NCI-H2029 treated with DMSO at 0.1 percent for 48 hours (cell line): ENCODE results near the gene AFF1.
"Not testable (repeated sequence)": the region's sequence is repeated elsewhere in the genome, so short reads cannot be mapped to it uniquely, and the experiment has no call there.

ENCODE experiments used
- DNase-seq: peaks from one replicate; lab custom pipeline; 2025; lab: John Stamatoyannopoulos, UW

AFF1 gene

GRCh38 chr4:86980230-86980629 lies 45.4 kb downstream of the AFF1 start:
- no peak for DNase-seq

GRCh38 chr4:86981789-86982188 lies 47.0 kb downstream of the AFF1 start:
- no peak for DNase-seq

GRCh38 chr4:86985852-86986251 lies 51.0 kb downstream of the AFF1 start:
- DNase-seq = not testable (repeated sequence)

GRCh38 chr4:86989658-86990057 lies 54.8 kb downstream of the AFF1 start:
- not testable (repeated sequence) for DNase-seq

- DNase-seq = no peak
Observed at GRCh38 chr4:86990510-86990909, 55.7 kb downstream of the AFF1 start.

- DNase-seq = no peak
Observed at GRCh38 chr4:86991994-86992393, 57.2 kb downstream of the AFF1 start.

- no peak for DNase-seq
Observed at GRCh38 chr4:86993909-86994681, 59.3 kb downstream of the AFF1 start.

GRCh38 chr4:86994686-86995085 lies 59.9 kb downstream of the AFF1 start:
- no peak for DNase-seq

GRCh38 chr4:86996510-86996909 lies 61.7 kb downstream of the AFF1 start:
- peak; percentile 44 for DNase-seq

GRCh38 chr4:86999136-86999643 lies 64.4 kb downstream of the AFF1 start:
- DNase-seq = no peak

GRCh38 chr4:87002682-87003043 lies 67.9 kb downstream of the AFF1 start:
- DNase-seq = no peak

- DNase-seq = no peak
Observed at GRCh38 chr4:87003266-87003665, 68.5 kb downstream of the AFF1 start.

GRCh38 chr4:87005369-87005689 lies 70.5 kb downstream of the AFF1 start:
- no peak for DNase-seq

- peak; percentile 53 for DNase-seq
Observed at GRCh38 chr4:87005690-87006425, 71.0 kb downstream of the AFF1 start.

- DNase-seq = peak; percentile 87
Observed at GRCh38 chr4:87006426-87006675, 71.5 kb downstream of the AFF1 start.

- peak; percentile 88 for DNase-seq
Observed at GRCh38 chr4:87006676-87007527, 72.1 kb downstream of the AFF1 start.

- peak; percentile 43 for DNase-seq
Observed at GRCh38 chr4:87007528-87008446, 73.0 kb downstream of the AFF1 start.

- DNase-seq = no peak
Observed at GRCh38 chr4:87009095-87009648, 74.4 kb downstream of the AFF1 start.

GRCh38 chr4:87010192-87010591 lies 75.4 kb downstream of the AFF1 start:
- no peak for DNase-seq

- no peak for DNase-seq
Observed at GRCh38 chr4:87011340-87012034, 76.7 kb downstream of the AFF1 start.
